Nephron (organoid): Measurements from ENCODE around the gene ACKR2.

Source experiments
- H3K27ac Mint-ChIP-seq, 3 experiments: 2 replicates each; pipeline ENCODE4 v1.8.0; 2020; ENCODE audit warnings: mixed read lengths in 3 of 3, mild to moderate bottlenecking in 2 of 3, moderate library complexity in 1 of 3
- H3K27me3 Mint-ChIP-seq: 2 replicates; pipeline ENCODE4 v1.8.0; 2021; ENCODE audit warnings: low read depth, mild to moderate bottlenecking, moderate library complexity, mixed read lengths
- H3K36me3 Mint-ChIP-seq: 2 replicates; pipeline ENCODE4 v1.8.0; 2020; ENCODE audit warnings: low read depth, mixed read lengths
- H3K4me1 Mint-ChIP-seq: 2 replicates; pipeline ENCODE4 v1.8.0; 2020; ENCODE audit warnings: mixed read lengths
- H3K4me3 Mint-ChIP-seq, 3 experiments: 2 replicates each; pipeline ENCODE4 v1.8.0; 2020; ENCODE audit warnings: mild to moderate bottlenecking in 3 of 3, mixed read lengths in 3 of 3, moderate library complexity in 2 of 3
- H3K9me3 Mint-ChIP-seq: 2 replicates; pipeline ENCODE4 v1.8.0; 2020; ENCODE audit warnings: mixed read lengths
- CTCF ChIP-seq, 3 experiments: fragments of 200-600 bp; sonication (generic); IDR thresholded peaks; one replicate each; pipeline ENCODE4 v1.5.0; 2021; ENCODE audit warnings: antibody characterized with exemption in 3 of 3; ENCODE audit not compliant: unreplicated experiment in 3 of 3

Gene ACKR2

GRCh38 chr3:42855219-42855546 is 45.9 kb downstream of the ACKR2 start:
- Mint-ChIP-seq H3K4me1 (peaks cover 29% of the 10 kb centered on the region), H3K27me3 (peaks cover 7% of the 10 kb centered on the region)

GRCh38 chr3:42855547-42856380 is 46.5 kb downstream of the ACKR2 start:
- Mint-ChIP-seq H3K4me1 (peaks cover 25% of the 10 kb centered on the region), H3K36me3 (no peaks in the 10 kb centered on the region), H3K4me3 (no peak overlapping the region), H3K27ac (no peak overlapping the region), H3K27me3 (peaks cover 7% of the 10 kb centered on the region), H3K9me3 (peaks cover 21% of the 10 kb centered on the region)
- no peak for TF ChIP-seq CTCF (IDR thresholded peaks at IDR 0.05; ENCODE audit: unreplicated experiment in 3 of 3)

More at GRCh38 chr3:42855219-42855546, 45.9 kb downstream of the ACKR2 start:
- Mint-ChIP-seq H3K9me3 (peaks cover 15% of the 10 kb centered on the region), H3K27ac (no peak overlapping the region), H3K36me3 (no peaks in the 10 kb centered on the region), H3K4me3 (no peak overlapping the region)
- no peak for TF ChIP-seq CTCF (IDR thresholded peaks at IDR 0.05; ENCODE audit: unreplicated experiment in 3 of 3)

GRCh38 chr3:42856544-42856943 is 47.3 kb downstream of the ACKR2 start:
- Mint-ChIP-seq H3K4me3 (no peak overlapping the region), H3K27ac (no peak overlapping the region), H3K9me3 (peaks cover 22% of the 10 kb centered on the region), H3K27me3 (peaks cover 7% of the 10 kb centered on the region), H3K36me3 (no peaks in the 10 kb centered on the region), H3K4me1 (peaks cover 20% of the 10 kb centered on the region)
- TF ChIP-seq CTCF (IDR thresholded peaks at IDR 0.05; ENCODE audit: unreplicated experiment in 3 of 3): no peak

GRCh38 chr3:42864321-42864950 is 55.2 kb downstream of the ACKR2 start:
- Mint-ChIP-seq H3K36me3 (no peaks in the 10 kb centered on the region), H3K27ac (no peak overlapping the region), H3K9me3 (peaks cover 17% of the 10 kb centered on the region), H3K4me1 (no peaks in the 10 kb centered on the region), H3K4me3 (no peak overlapping the region), H3K27me3 (peaks cover 4% of the 10 kb centered on the region)
- TF ChIP-seq CTCF (IDR thresholded peaks at IDR 0.05; ENCODE audit: unreplicated experiment in 3 of 3): no peak

GRCh38 chr3:42865256-42865655 is 56.0 kb downstream of the ACKR2 start:
- no peak for TF ChIP-seq CTCF (IDR thresholded peaks at IDR 0.05; ENCODE audit: unreplicated experiment in 3 of 3)
- Mint-ChIP-seq H3K4me3 (no peak overlapping the region), H3K27ac (no peak overlapping the region), H3K36me3 (no peaks in the 10 kb centered on the region), H3K27me3 (peaks cover 4% of the 10 kb centered on the region), H3K9me3 (peaks cover 11% of the 10 kb centered on the region), H3K4me1 (no peaks in the 10 kb centered on the region)
